GM19023 (cell line): ENCODE results near the gene MATK.

Source experiments
- ATAC-seq: cut with Tn5 transposase; IDR thresholded peaks from one replicate; pipeline ENCODE4 v1.9.1; 2021; ENCODE audit warnings: mild to moderate bottlenecking, moderate library complexity; ENCODE audit not compliant: unreplicated experiment

The MATK gene, protein sequence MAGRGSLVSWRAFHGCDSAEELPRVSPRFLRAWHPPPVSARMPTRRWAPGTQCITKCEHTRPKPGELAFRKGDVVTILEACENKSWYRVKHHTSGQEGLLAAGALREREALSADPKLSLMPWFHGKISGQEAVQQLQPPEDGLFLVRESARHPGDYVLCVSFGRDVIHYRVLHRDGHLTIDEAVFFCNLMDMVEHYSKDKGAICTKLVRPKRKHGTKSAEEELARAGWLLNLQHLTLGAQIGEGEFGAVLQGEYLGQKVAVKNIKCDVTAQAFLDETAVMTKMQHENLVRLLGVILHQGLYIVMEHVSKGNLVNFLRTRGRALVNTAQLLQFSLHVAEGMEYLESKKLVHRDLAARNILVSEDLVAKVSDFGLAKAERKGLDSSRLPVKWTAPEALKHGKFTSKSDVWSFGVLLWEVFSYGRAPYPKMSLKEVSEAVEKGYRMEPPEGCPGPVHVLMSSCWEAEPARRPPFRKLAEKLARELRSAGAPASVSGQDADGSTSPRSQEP

DNA sequence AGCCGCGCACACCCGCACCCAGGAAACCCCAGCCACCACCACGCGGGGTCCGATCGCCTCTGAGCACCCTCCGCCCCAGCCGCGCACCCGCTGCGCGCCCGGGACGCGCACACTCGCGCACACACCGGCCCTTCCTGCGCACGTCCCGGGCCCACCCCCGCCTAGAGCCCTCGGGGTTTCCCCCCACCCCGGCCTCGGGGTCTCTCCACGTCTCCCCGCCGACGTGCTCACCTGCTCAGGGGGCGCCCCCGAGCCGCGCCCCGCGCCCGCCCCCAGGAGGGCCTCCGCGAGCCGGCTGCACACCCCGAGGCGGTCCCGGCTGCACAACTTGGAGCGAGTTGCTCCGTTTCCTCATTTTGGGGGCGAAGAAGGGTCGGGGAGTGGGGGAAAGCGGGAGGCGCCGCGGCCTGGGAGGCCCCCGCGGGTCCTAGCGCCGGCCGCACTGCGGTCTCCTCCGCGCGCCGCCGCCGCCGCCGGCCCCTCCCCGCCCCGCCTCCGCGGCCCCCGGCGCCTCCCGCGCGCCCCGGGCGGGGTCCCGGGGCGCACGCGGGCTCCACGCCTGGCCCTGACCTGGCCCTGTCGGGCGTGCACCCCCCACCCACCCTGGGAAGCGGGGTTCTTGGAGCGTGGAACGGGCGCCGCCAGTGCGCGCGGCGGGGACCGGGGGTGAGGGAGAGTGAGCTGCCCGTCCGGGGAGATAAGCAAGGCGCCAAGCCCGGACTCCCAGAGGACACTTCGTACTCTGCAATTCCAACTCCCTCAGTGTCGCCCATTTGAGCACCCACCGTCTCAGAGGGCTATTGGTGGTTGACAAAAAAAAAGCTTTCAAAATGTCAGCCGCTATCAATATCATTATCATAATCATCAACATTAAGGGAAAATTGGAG, at the start of gene MATK:
MATK (minus strand) TSS at position 444 of the 887 bp plus-strand sequence. CDS start 1,246 bp downstream, outside the sequence.
- ATAC-seq = no peak

DNA sequence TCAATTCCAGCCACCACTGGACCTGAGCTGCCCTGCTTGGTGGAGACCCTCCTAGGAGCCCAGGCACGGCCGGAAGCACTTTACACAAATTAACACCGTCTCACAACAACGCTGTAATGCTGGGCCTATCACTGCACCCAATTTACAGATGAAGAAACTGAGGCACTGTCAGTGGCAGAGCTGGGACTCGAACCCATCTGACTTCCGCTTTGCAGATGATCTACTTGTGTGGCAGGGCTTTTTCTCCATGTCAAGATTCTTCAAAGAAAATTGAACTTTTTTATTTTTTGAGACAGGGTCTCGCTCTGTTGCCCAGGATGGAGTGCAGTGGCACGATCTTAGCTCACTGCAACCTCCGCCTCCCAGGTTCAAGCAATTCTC, 48.9 kb upstream of the MATK start:
- no peak for ATAC-seq

DNA sequence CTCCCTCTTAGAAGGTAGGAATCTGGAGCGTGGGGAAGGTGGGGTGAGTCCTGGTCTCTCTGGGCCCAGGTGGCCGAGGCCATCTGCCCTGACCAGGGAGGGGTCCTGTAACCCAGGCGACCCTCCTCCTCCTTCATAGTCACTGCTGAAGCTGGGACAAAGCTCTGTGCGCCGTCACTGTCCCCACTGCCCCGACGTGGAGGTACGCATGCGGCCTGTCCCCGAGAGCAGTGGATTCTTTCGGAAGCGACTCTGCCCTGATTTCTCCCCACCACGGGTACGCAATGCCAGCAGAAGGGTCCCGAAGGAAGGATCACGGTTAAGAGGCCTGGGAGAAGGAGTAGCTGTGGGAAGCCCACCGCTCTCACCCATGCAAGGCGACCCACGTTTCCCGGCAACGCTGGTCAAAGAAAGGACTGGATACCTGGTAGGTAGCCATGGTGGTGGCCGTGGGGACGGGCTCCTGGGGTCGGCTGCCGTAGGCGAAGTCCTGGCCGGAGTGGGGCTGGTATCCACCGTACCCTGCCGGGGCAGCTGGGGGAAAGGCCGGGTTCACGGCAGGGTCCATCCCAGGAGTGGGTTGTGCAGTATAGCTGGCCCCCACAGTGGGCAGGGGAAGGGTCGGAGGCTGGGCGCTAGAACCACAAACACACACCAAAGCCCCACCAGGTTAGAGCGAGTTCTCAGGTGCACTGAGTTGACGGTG, 48.3 kb upstream of the MATK start:
- ATAC-seq = no peak

DNA sequence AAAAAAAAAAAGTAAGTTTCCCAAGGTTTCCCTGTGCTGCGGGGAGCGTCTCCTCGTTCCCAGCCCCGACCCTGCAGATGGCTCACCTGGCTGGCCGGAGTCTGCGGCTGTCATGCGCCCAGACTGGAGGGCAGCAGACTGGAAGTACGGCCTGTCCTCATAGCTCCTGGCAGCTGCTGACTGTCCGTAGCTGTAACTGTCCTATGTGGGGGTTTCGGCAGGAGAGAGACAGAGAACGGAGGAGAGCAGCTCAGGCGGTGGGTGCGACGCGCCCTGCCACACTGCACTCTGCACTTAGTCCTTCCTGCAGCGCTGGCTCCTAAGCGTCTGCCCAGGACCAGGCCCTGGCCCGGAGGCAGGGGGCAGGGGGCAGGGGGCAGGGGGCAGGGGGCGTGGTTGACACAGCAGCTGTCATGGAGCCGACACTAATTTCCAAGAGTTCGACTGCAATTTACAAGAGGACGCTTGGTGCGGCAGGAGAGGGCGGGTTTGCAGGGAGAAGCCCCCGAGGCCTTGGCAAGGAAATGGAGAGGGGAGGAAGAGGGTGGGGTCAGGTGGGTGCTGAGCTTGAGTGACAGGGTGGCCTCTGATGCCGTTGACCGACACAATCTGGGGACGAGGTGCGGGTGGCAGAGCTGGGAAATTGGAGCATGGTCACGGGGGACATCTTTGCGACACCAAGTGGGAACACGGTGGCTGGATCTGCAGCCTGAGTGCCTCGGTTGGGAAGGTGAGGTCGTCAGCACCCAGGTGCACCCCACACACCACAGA, 47.6 kb upstream of the MATK start:
- no peak for ATAC-seq

DNA sequence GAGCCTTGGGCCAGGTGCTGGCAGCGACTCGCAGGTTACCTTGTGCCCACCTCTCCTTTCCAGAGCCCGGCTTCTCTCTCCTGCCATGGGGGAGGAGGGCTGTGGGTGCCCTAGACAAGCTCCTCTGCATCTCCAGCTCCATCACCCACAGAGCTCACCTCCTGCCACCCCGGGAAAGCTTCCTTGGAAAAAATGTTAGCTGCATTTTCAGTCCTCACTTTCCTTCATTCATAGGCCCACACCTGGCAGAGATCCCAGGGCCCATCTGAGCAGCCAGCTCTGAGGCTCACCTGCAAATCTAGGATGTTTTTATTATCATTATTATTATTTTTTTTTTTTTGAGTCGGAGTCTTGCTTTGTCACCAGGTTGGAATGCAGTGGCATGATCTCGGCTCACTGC, 45.8 kb upstream of the MATK start:
- ATAC-seq = no peak

DNA sequence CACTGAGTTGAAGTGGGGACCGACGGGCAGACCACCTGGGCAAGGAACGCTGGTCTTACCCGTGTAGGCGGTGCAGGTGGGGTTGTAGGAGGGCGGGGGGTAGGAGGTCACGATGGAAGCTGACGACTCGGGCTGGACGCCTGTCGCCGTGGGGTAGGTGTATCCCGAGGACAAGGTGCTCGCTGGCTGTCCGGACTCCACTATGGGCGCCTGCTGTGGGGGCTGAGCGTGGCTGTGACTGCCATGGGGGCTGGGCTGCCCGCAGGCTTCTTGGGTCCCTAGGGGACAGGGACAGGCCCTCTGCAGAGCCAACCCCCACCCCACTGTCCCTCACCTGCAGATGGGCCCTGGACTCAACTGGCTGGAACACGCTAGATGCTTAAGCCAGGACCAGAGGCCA, 45.4 kb upstream of the MATK start:
- no peak for ATAC-seq

DNA sequence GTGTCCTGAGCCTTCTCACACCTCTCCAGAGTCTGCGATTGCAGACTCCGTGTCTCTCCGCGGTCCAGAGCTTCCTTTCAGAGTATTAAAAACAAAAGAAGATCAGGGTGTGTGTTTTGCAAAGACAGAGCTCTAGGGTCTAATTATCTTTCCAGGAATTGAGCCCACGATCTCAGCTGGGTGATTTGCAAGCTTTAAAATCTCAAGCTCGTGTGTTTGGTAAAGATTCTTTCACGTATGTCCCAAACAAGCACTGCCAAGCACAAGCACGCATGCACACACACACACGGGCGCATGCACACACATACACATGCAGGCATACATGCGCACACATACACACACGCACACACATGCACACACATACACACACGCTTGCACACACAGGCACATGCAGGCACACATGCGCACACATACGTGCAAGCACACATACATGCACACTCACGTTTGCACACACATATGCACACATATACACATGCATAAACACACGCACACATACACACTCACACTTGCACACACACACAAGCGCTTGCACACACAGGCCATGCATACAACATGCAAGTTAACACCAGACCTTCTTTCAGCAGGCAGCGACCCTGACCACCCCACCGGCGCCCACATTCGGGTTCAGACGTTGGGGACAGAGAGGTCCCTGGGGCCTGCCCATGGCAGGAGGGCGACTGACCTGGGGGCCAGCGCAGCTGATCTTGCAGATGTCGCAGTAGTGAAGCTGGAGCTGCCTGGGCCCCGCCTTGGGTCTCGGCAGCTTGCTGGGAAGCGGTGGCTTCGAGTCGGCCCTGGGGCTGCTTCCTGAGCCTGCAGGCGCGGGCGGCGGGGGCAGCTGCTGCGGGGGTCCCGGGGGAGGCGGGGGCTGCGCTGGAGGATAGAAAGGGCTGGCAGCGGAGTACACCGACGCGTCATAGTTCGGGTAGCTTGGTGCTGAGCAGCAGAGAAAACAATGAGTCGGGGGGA, 44.7 kb upstream of the MATK start:
- no peak for ATAC-seq

DNA sequence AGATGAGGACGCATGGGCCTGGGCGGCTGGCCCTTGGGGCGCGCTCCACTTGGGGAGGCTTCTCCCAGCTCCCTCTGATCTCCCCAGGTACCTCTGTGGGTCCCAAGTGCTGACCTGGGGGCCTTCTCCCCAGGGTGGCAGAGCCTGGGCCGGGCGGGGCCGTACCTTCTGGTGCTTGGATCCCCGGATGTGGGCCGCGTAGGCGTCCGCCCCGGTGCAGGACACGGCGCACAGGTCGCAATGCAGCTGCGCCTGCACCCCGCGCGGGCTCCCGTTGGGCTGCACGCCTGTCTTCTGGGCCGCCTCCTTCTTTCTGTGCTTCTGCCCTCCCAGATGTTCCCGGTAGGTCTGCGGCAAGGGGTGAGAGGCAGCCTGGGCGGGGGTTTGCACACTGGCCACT, 41.1 kb upstream of the MATK start:
- ATAC-seq = no peak

DNA sequence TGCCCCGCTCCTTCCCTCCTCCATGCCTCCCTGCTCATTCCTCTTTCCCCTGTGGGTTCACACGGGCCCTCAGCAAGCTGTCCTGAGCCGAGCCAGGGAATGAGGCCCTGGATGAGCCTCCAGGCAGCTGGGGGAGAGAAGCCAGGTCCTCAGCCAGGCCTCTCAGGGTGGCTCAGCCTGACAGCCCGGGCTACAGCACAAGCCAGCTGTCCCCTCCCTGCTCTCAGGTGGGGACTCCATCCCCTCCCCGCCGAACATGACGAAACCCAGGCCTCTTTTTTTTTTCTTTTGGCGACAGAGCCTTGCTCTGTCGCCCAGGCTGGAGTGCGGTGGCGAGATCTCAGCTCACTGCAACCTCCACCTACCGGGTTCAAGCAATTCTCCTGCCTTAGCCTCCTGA, 40.0 kb upstream of the MATK start:
- ATAC-seq = no peak

DNA sequence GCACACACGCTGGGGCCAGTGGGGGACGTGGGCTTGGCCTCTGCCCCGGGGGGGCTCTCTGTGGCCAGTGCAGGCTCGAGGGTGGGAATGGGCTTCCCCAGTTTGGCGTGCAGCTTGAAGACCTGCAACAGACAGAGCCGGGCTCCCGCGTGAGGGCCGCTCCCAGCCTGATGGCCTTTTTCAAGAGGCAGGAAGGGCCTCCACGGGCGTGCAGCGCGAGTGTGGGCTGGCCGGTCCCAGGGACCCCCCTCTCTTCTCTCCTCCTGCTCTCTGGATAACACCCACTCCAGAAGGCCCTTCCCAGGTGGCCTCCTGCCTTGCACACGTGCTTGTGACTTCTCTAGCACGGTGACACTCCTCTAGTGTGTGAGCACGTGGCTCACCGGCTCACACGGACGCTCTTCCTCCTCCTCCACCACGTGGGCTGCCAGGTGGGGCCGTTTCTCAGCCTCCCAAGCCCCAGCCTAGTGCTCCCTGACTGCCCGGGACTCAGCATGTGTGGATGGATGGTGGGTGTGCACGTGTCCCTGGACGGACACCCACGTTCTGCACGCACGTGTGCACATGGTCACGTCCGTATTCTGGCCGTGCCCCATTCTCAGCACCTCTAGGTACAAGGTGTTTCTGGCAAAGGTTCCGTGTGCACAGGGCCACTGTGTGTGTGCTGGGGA, 39.2 kb upstream of the MATK start:
- no peak for ATAC-seq

DNA sequence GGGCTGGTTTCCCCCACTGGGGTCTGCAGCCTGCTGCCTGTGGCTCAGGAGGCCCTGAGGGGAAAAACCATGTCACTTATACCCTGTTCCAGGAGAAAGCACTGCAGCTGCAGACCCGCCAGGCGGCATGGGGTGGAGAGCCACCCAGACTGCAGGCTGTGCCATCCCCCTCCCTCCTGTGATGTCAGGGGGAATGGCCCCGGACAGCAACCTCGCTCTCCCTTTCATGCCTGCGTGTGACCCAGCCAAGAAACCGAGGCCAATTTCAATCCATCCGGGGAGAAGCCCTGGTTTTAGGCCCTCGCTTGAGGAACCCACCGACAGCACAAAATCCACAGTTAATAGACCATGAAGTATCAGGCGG, 37.2 kb upstream of the MATK start:
- ATAC-seq = no peak

DNA sequence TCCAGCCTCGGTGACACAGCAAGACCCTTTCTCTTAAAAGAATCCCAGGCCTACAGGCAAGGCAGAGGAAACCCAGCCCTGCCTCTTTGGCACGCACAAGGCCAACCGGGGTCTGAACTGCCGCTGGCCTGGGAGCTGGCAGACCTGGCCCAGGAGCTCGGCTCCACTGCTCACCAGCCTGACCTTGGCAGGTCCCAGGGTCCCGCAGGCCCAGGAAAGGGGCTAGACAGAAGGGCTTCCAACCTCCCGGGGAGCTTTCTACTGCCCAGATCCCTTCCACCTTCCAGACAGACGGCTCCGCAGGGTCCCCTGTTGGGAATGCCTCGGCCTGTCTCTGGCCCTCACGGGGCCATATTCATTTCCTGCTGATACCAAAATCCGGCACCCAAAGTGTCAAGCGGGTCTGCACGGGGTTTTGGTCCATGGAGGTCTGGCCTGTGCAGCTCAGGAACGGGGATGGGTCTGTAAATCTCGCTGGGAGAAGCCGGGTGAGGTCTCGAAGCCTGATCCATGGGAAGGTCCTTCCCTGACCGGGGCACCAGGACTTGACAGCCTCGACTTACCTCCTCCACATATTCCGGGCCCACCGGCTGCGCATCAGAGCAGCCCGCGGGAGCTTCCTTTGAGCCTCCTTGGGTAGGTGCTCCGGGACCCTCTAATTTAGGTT, 36.6 kb upstream of the MATK start:
- no peak for ATAC-seq

DNA sequence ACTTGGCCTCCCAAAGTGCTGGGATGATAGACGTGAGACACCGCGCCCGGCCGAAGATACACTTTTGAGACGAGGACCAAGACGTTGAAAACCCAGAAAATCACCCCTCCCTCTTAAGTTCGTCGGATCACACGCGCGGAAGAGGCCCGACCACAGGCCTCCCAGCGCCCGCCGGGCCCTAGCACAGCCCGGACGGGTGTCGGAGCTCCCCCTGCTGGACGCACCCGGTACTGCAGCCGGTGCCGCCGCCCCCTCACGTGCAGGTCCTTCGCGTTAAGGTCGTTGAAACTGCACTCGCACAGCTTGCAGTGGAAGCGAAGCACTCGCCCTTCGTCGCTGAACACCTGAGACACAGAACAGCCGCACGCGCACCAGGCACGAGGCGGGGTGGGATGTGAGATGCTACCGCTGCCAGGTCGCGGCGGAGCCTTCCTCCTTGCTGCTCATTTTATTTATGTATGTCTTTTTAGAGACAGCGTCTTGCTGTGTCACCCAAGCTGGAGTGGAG, 35.7 kb upstream of the MATK start:
- no peak for ATAC-seq

DNA sequence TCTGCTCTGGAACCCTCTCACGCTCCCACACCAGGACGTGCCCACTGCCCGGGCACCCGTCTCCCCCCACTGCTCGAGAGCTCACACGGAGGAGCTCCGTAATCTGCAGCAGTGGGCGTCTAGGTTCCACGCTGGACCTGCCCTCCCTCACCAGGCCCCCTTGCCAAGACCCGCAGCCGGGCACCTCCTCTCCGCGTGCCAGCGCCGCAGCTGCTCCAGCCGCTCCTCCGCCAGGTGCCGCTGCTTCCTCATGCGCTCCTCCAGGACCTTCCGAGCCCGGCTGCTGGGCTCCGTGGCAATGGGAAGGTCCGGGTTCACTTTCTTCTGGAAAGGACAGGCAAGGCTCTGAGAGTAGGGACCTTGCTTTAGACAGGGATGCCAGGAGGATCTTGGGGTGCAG, 35.0 kb upstream of the MATK start:
- ATAC-seq = no peak

DNA sequence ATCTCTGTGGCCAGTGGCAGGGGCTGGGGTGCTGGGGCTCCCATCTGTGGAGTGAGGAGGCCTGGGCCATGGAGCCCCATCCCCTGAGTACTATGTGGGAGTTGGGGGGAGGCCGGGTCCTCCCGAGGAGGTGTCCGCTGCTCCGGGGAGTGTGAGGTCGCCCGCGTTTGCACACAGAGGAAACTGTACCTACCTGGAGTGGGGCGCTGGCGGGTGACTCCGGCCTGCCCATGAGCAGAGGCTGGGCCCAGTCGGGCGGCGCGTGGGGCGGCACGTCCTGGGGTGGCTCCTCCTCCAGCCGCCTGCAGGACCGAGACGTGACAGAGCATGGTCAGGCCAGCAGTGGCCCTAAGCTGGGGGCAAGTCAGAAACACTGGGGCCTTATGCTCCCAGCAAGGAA, 33.8 kb upstream of the MATK start:
- ATAC-seq = no peak

DNA sequence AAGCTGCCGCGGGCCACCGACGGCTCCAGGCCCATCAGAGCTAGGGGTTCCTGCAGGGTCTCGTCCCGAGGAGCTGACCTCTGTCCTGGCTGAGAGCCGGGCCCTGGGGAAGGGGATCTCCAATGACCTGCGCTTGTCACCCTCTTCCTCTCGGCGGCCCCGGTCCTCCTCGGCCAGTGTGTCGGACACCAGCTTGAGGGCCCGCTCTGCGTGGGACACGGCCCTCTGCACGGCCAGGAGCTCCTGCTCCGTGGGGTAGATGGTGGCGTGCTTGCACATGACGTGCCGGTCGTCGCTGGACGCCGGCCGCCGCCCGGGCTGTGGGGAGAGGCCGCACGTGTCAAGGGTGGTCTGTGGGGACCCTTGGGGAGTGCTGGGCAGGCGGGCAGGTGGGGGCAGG, 32.7 kb upstream of the MATK start:
- ATAC-seq = no peak

DNA sequence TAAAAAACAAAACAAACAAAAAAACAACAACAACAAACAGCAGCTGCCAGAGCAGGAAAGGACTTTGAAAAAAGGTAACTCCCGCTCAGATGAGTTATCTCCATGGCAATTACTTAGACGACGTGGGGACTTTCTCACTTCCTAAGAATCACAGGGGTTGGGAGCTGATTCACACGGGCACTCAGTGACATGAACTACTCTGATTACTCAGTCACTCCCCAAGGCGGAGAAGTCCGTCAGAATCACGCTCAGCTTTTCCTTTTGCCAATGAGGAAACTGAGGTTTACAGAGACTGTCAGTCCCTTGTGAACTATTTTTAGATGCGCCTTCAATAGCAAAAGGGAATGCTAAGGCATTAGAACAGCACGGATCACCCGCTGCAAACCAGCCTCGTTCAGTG, 32.3 kb upstream of the MATK start:
- no peak for ATAC-seq

DNA sequence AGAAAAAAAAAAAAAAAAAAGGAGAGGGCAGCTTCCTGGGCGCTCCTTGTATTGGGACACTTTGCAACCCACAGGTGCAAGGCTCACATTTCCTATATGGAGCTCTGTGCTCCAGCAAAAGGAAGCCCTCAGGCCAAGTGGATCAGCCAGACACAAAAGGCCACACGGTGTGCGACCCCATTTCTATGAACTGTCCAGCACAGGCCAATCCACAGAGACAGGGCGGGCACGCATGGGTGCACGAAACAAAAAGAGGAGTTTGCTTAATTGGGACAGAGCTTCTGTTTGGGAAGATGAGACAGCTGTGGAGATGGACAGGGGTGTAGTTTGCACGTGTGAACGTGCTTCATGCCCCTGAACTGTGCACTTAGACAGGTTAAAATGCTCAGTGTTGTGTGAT, 31.6 kb upstream of the MATK start:
- no peak for ATAC-seq
